ENCODE data around the gene INTS14. TPM values are rescaled to one million over a fixed set of nuclear protein-coding genes. Genes with fewer than 3 reads are reported as not detected.

INTS14 gene
- total RNA-seq, 1 donor from 2014 or later: 49.5 TPM

GRCh38 chr15:65532738-65533051 lies 78.2 kb downstream of the INTS14 start:
- DNase-seq: no peak
- no peaks in the 10 kb centered on the region for H3K36me3 Mint-ChIP-seq (ENCODE audit: unreplicated experiment)
- H3K27me3 Mint-ChIP-seq (ENCODE audit: unreplicated experiment): peaks cover 8% of the 10 kb centered on the region
- no peak overlapping the region for H3K27ac Mint-ChIP-seq (ENCODE audit: unreplicated experiment)
- TF ChIP-seq CTCF (IDR thresholded peaks at IDR 0.05; ENCODE audit: partially characterized antibody, unreplicated experiment): no peak
- peaks cover 28% of the 10 kb centered on the region for H3K4me1 Mint-ChIP-seq (ENCODE audit: low read depth, unreplicated experiment)
- H3K4me3 Mint-ChIP-seq (ENCODE audit: unreplicated experiment): peak overlapping the region; percentile 84
- peaks cover 6% of the 10 kb centered on the region for H3K9me3 Mint-ChIP-seq (ENCODE audit: unreplicated experiment)

GRCh38 chr15:65530318-65531111 lies 80.4 kb downstream of the INTS14 start, which contains the start of gene HACD3:
Gene HACD3, plus strand, starts transcription at chr15:65530463. Its CDS starts 169 bp downstream, at chr15:65530632.
- Mint-ChIP-seq H3K27ac (ENCODE audit: unreplicated experiment) (peak within 1 kb of the TSS; percentile 93), H3K36me3 (ENCODE audit: unreplicated experiment) (no peaks in the 10 kb centered on the region), H3K4me1 (ENCODE audit: low read depth, unreplicated experiment) (peaks cover 28% of the 10 kb centered on the region), H3K27me3 (ENCODE audit: unreplicated experiment) (peaks cover 8% of the 10 kb centered on the region), H3K9me3 (ENCODE audit: unreplicated experiment) (peaks cover 6% of the 10 kb centered on the region), H3K4me3 (ENCODE audit: unreplicated experiment) (peak within 1 kb of the TSS; percentile 87)
- no peak for TF ChIP-seq CTCF (IDR thresholded peaks at IDR 0.05; ENCODE audit: partially characterized antibody, unreplicated experiment)
- DNase-seq: peak; percentile 95

GRCh38 chr15:65529762-65530317 lies 81.1 kb downstream of the INTS14 start:
- H3K4me3 Mint-ChIP-seq (ENCODE audit: unreplicated experiment): peak overlapping the region; percentile 87
- H3K27ac Mint-ChIP-seq (ENCODE audit: unreplicated experiment): peak overlapping the region; percentile 77
- no peaks in the 10 kb centered on the region for H3K36me3 Mint-ChIP-seq (ENCODE audit: unreplicated experiment)
- peaks cover 28% of the 10 kb centered on the region for H3K4me1 Mint-ChIP-seq (ENCODE audit: low read depth, unreplicated experiment)
- TF ChIP-seq CTCF (IDR thresholded peaks at IDR 0.05; ENCODE audit: partially characterized antibody, unreplicated experiment): no peak
- H3K9me3 Mint-ChIP-seq (ENCODE audit: unreplicated experiment): peaks cover 6% of the 10 kb centered on the region
- peaks cover 8% of the 10 kb centered on the region for H3K27me3 Mint-ChIP-seq (ENCODE audit: unreplicated experiment)
- no peak for DNase-seq

Other genes starting within 250 kb of the INTS14 start
- 342 TPM for gene IGDCC3, start 233.1 kb downstream of the INTS14 start, total RNA-seq (ENCODE audit: unreplicated experiment)
- gene IGDCC4, start 188.2 kb downstream of the INTS14 start, total RNA-seq (ENCODE audit: unreplicated experiment): 53.9 TPM
- gene DPP8, start 93.4 kb downstream of the INTS14 start, total RNA-seq (ENCODE audit: unreplicated experiment): 33.4 TPM
- gene HACD3, start 80.7 kb downstream of the INTS14 start, total RNA-seq (ENCODE audit: unreplicated experiment): 200 TPM
- gene SLC24A1, start 10.8 kb upstream of the INTS14 start, total RNA-seq (ENCODE audit: unreplicated experiment): 4.7 TPM
- 23.7 TPM for gene DENND4A, start 181.2 kb upstream of the INTS14 start, total RNA-seq (ENCODE audit: unreplicated experiment)

Measured in glutamatergic neuron (in vitro differentiated cells).